ENCODE results near the gene CCNY. TPM values are rescaled to one million over a fixed set of nuclear protein-coding genes. Genes with fewer than 3 reads are reported as not detected.
"Not testable (repeated sequence)": the region's sequence is repeated elsewhere in the genome, so short reads cannot be mapped to it uniquely, and the experiment has no call there.

Gene CCNY
- total RNA-seq, 1 donor = 35.0 TPM

DNA sequence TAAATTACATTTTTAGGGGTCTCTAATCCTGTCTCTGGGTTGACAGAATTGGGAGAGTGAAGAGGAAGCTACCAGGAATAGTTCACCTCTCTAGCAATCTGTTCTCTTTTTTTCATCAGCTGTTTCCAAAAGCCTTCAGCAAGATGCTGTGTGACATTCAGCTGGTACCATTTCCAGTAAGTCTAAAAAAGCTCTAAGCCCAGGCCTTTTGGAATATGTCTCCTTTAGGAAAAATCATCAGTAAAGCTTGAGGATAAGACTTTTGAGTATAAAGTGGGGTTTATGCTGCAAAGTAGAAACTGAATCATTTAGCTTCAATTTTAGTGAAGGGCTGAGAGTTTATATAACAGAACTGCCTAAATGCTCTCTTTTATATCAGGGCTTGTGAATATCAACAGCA, 81.5 kb downstream of the CCNY start:
- no peak overlapping the region for H3K4me3 ChIP-seq (ENCODE audit: low read depth, low read length)
- TF ChIP-seq, protein P1, sequence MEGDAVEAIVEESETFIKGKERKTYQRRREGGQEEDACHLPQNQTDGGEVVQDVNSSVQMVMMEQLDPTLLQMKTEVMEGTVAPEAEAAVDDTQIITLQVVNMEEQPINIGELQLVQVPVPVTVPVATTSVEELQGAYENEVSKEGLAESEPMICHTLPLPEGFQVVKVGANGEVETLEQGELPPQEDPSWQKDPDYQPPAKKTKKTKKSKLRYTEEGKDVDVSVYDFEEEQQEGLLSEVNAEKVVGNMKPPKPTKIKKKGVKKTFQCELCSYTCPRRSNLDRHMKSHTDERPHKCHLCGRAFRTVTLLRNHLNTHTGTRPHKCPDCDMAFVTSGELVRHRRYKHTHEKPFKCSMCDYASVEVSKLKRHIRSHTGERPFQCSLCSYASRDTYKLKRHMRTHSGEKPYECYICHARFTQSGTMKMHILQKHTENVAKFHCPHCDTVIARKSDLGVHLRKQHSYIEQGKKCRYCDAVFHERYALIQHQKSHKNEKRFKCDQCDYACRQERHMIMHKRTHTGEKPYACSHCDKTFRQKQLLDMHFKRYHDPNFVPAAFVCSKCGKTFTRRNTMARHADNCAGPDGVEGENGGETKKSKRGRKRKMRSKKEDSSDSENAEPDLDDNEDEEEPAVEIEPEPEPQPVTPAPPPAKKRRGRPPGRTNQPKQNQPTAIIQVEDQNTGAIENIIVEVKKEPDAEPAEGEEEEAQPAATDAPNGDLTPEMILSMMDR (IDR thresholded peaks at IDR 0.05; ENCODE audit: insufficient read depth, low read depth, low read length) = no peak
- no peak for DNase-seq (ENCODE audit: low read depth)

DNA sequence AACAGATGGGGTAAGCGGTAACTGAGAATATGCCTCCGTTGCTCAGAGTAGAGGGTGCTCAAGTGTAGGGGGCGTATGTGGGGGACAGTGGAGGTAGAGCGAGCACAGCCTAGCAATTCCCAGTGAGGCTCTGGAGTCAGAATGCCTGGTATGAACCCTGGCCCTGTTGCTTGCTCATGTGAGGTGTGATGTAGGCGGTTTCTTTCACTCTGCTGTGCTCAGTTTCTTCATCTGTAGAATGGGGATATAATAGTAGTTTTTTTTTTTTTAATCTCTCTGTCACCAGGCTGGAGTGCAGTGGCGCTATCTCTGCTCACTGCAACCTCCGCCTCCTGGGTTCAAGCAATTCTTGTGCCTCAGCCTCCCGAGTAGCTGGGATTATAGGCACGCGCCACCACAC, 82.3 kb downstream of the CCNY start:
- not testable (repeated sequence) for H3K4me3 ChIP-seq (ENCODE audit: low read depth, low read length); DNase-seq (ENCODE audit: low read depth)

DNA sequence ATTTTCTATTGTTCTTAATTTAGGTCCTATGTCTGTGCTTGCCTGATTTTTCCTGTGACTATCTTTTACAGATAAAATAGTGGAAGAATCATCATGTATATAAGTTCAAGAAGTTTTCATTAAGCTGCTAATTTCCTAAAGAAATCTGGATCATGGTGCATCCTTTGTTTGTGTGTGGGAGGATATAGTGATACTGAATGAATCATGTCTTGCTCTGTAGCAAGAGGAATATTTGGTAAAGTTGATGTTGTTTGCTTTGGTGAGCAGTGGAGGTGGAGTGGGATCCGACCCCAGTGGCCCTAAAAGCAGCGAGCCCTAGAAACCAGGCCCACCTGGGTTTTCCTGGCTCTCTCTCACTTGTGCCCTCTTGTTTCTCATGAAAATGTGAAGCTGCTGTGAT, 83.7 kb downstream of the CCNY start:
- peak; percentile 52 for DNase-seq (ENCODE audit: low read depth)
- TF ChIP-seq, protein P1 (IDR thresholded peaks at IDR 0.05; ENCODE audit: insufficient read depth, low read depth, low read length) = no peak
- H3K4me3 ChIP-seq (ENCODE audit: low read depth, low read length) = no peak overlapping the region

DNA sequence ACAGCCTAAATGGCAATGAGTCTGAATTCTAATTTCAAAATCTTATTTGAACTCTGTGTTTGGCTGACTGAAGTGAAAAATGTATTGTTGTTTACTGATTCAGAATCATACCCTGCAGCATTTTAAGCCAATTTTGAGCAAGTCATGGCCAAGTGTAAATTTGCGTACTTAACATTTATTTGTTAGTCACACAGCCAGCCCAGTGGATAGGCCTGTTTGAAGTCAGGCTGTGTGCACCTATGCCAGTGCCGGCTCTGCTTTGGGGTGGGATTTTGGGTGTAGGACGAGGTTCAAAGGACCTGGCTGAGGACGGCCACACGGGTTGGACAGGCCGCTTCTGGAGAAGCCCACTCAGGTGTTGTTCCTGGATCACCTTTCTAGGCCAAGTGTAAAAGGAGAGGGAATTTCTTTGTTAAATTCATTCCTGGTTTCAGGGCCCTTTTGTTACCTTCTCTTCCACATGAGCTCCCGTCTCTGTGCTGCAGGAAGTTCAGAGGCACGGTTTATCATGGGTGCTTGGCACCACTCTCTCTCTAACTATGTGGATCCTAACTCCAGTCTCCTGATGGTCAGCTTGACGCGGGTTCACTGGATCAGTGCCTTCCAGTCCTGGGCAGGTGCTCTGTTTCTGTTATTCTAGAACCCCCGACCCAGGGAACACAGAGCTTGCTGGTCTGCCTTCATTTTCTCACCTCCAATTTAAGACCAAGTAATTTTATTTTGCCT, 84.7 kb downstream of the CCNY start:
- TF ChIP-seq, protein P1 (IDR thresholded peaks at IDR 0.05; ENCODE audit: insufficient read depth, low read depth, low read length) = no peak
- no peak overlapping the region for H3K4me3 ChIP-seq (ENCODE audit: low read depth, low read length)
- DNase-seq (ENCODE audit: low read depth) = no peak

DNA sequence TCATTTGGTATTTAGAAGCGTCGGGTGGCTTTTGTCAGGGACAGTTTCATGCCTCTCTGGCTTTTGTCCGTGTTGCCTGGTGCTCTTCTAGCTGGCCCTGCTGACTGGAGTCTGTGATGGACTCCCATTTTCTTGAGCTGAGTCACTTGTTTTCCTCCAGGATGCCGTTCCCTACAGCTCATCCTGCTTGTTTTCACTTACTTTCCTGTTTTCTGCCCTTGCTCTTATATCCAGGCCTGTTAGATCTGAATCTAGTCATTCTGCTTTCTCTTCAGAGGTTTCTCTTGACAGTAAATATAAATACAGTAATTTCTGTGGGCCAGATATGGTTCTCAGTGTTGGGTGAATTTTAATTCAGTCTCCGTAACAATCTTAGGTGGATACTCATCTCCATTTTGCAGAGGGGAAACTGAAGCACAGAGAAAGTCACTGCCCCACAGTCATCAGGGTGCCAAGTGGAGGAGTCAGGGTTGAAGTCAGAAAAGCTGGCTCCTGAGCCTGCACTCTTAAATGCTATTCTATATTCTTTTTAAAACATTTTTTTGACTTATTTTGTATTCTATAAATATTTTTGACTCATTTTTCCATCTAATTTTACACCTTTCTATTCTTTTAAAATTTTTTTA, 85.4 kb downstream of the CCNY start:
- peak; percentile 94 for DNase-seq (ENCODE audit: low read depth)
- TF ChIP-seq, protein P1 (IDR thresholded peaks at IDR 0.05; ENCODE audit: insufficient read depth, low read depth, low read length) = no peak
- no peak overlapping the region for H3K4me3 ChIP-seq (ENCODE audit: low read depth, low read length)

DNA sequence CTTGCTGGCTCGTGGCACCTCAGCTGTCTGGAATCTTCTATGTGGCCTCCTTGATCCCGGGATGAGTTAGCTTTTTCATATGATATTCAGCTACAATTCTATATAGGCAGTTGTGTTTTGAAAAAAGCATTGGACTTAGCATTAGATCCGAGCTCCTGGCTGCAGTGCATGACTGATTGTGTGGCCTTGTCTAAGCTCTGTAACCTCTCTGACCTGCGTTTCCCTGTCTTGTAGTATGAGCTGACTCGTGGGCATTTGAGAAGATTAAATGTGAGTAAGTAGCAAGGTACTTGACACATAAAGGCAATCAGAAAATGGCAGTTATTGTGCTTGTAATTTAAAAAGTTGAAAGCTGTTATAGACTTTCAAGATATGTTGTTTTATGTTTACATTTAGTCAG, 85.9 kb downstream of the CCNY start:
- DNase-seq (ENCODE audit: low read depth) = no peak
- TF ChIP-seq, protein P1 (IDR thresholded peaks at IDR 0.05; ENCODE audit: insufficient read depth, low read depth, low read length) = no peak
- H3K4me3 ChIP-seq (ENCODE audit: low read depth, low read length) = no peak overlapping the region

DNA sequence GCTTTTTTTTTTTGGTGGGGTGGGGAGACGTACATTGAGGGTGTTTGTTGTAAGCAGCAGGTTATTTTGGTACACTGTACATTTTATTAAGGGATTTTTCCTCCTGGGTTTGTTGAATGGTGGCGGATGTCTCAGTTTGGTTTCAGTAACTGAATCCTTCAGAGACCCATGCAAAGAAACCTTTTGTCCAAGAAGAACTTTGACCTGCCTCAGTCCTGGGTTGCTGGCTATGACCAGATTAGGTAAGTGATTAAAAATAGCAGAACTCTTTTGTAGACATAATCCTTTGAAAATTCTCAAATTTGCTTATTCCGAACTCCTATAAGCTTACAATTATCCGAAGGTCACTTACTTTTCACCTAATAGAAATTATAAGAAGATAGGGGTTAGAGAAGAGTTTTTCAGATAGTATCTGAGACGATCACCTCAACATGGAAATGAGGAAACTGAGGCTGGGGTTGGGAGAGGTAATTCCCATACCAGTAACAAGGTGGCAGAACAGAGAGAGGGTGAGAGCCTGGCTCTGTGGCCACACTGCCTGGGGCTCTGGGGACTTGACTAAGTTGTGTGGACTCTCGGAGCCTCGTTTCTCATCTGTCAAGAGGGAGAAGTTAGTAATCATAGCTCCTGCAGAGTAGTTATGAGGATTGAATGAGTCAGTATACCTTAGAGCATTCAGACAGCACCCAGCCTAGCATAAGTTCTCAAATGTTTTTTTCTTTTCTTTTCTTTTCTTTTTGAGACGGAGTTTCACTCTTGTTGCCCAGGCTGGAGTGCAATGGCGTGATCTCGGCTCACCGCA, 87.4 kb downstream of the CCNY start:
- TF ChIP-seq, protein P1 (IDR thresholded peaks at IDR 0.05; ENCODE audit: insufficient read depth, low read depth, low read length) = no peak
- no peak overlapping the region for H3K4me3 ChIP-seq (ENCODE audit: low read depth, low read length)
- DNase-seq (ENCODE audit: low read depth) = peak; percentile 40

Data from fibroblast of villous mesenchyme (primary cell).